GM21737 (cell line): ENCODE measurements around the gene SOCS7.
A peak's percentile ranks its signal among the peaks of the same experiment; 100 is the strongest.

Experiments
- ATAC-seq: cut with Tn5 transposase; IDR thresholded peaks from one replicate; pipeline ENCODE4 v1.9.1; 2021; ENCODE audit warnings: mild to moderate bottlenecking, moderate library complexity; ENCODE audit not compliant: unreplicated experiment

Gene SOCS7

GRCh38 chr17:38351412-38352222, at the start of gene SOCS7:
Gene SOCS7 (plus strand): TSS chr17:38351844. CDS start chr17:38352053, 209 bp downstream.
- ATAC-seq, result peak; percentile 85

- no peak for ATAC-seq
These were observed 36.1 kb upstream of the SOCS7 start for GRCh38 chr17:38315497-38315896.

GRCh38 chr17:38317081-38317480, 34.6 kb upstream of the SOCS7 start:
- ATAC-seq, result no peak

- ATAC-seq, result no peak
These were observed 31.2 kb upstream of the SOCS7 start for GRCh38 chr17:38320482-38320881.

GRCh38 chr17:38322156-38322779, 29.4 kb upstream of the SOCS7 start:
- ATAC-seq, result no peak

- ATAC-seq, result no peak
These were observed 28.7 kb upstream of the SOCS7 start for GRCh38 chr17:38322897-38323296.

- ATAC-seq, result no peak
These were observed 27.4 kb upstream of the SOCS7 start for GRCh38 chr17:38324141-38324697.

- ATAC-seq, result no peak
These were observed 26.9 kb upstream of the SOCS7 start for GRCh38 chr17:38324772-38325171.

GRCh38 chr17:38325221-38325851, 26.3 kb upstream of the SOCS7 start:
- no peak for ATAC-seq

GRCh38 chr17:38326996-38327792, 24.4 kb upstream of the SOCS7 start:
- no peak for ATAC-seq

GRCh38 chr17:38327936-38328335, 23.7 kb upstream of the SOCS7 start:
- ATAC-seq, result no peak

- ATAC-seq, result no peak
These were observed 23.0 kb upstream of the SOCS7 start for GRCh38 chr17:38328620-38329019.

- no peak for ATAC-seq
These were observed 22.4 kb upstream of the SOCS7 start for GRCh38 chr17:38329284-38329683.

- no peak for ATAC-seq
These were observed 21.6 kb upstream of the SOCS7 start for GRCh38 chr17:38329808-38330730.

- no peak for ATAC-seq
These were observed 20.7 kb upstream of the SOCS7 start for GRCh38 chr17:38330941-38331411.

- no peak for ATAC-seq
These were observed 18.9 kb upstream of the SOCS7 start for GRCh38 chr17:38332735-38333134.

- no peak for ATAC-seq
These were observed 17.9 kb upstream of the SOCS7 start for GRCh38 chr17:38333635-38334295.

- ATAC-seq, result no peak
These were observed 16.9 kb upstream of the SOCS7 start for GRCh38 chr17:38334480-38335364.
